Retinal pigment epithelial cell (primary cell): ENCODE data around the gene PERM1.
"Not testable (repeated sequence)": the region's sequence is repeated elsewhere in the genome, so short reads cannot be mapped to it uniquely, and the experiment has no call there.

Experiments
- DNase-seq: peaks from one replicate; pipeline ENCODE4 v3.0.0-alpha.2; 2010; ENCODE audit warnings: low read depth
- H3K4me3 ChIP-seq: 2 replicates; pipeline ENCODE4 v1.5.1; 2011; ENCODE audit warnings: mild to moderate bottlenecking, low read length, control low read depth, moderate library complexity
- TF ChIP-seq, protein P1 (sequence below): conservative IDR thresholded peaks from 2 replicates; pipeline ENCODE4 v1.5.1; 2011; ENCODE audit warnings: low read depth, low read length, control low read depth, inconsistent platforms

PERM1 gene

DNA sequence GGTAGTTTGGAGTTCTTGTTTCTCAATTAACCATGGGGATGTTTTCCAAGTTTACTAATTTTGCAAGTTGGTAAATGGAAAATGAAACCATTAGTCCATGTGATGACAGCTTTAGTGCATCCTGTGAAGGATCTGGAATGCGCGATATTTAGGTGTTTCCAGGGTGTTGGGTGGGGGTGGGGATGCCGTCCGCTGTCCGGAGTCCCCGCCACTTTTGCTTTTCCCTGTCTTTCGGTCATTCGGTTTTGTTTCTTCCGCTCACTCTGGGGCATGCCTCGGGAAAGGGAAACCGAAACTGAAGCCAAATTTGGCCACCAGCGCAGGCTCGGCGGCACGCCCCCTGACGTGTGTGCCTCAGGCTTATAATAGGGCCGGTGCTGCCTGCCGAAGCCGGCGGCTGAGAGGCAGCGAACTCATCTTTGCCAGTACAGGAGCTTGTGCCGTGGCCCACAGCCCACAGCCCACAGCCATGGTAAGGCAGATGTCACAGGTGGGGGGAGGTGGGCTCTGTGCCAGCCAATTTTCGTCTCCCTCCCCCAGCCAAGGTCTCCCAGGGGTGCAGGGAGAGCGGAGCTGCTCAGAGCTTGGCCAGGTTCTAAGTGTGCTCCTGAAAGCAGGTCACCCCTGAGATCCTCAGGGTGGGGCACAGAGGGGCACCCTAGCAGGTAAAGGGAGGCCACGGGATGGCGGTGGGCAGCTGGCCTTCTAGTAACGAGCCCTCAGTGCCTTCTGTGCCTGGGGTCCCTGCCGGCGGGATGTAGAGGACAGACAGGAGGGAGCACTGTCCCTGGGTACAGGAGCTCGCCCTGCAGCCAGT, 31.4 kb upstream of the PERM1 start, which contains the start of gene ISG15:
Gene ISG15 (plus strand): TSS at position 393 of the 817 bp plus-strand sequence. CDS start 77 bp downstream, at position 470.
- DNase-seq, result no peak
- peak within 1 kb of the TSS; percentile 62 for H3K4me3 ChIP-seq
- TF ChIP-seq, protein P1, sequence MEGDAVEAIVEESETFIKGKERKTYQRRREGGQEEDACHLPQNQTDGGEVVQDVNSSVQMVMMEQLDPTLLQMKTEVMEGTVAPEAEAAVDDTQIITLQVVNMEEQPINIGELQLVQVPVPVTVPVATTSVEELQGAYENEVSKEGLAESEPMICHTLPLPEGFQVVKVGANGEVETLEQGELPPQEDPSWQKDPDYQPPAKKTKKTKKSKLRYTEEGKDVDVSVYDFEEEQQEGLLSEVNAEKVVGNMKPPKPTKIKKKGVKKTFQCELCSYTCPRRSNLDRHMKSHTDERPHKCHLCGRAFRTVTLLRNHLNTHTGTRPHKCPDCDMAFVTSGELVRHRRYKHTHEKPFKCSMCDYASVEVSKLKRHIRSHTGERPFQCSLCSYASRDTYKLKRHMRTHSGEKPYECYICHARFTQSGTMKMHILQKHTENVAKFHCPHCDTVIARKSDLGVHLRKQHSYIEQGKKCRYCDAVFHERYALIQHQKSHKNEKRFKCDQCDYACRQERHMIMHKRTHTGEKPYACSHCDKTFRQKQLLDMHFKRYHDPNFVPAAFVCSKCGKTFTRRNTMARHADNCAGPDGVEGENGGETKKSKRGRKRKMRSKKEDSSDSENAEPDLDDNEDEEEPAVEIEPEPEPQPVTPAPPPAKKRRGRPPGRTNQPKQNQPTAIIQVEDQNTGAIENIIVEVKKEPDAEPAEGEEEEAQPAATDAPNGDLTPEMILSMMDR, result no peak

DNA sequence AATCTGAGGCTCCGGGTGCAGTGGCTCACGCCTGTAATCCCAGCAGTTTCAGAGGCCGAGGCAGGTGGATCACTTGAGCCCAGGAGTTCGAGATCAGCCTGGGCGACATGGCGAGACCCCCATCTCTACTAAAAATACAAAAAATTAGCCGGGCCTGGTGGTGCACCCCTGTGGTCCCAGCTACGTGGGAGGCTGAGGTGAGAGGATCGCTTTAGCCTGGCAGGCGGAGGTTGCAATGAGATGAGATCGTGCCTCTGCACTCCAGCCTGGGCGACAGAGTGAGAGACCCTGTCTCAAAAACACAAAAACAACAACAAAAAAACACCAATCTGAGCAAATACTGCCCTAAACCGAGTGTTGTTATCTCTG, 30.8 kb upstream of the PERM1 start:
- not testable (repeated sequence) for DNase-seq
- H3K4me3 ChIP-seq, result peak overlapping the region; percentile 62

DNA sequence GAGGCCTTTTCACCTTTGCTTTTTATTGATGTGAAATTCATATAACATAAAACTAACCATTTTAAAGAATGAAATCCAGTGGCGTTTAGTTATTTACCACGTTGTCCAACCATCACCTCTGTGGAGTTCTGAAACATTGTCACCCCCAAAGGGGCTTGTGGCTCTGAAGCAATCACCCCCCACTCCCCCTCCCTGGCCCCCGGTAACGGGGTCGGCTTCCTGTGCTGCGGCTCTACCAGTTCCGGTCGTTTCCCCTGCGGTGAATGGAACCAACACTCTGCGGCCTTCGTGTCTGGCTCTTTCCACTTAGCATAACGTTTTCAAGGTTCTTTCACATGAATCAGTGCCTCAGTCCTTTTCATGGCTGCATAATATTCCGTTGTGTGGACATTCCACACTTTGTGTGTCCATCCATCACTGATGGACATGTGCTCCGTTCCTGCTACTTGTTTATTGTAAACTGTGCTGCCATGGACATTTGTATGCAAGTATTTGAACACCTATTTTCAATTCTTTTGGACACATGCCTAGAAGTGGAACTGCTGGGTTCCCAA, 29.6 kb upstream of the PERM1 start:
- TF ChIP-seq, protein P1, result no peak
- H3K4me3 ChIP-seq, result no peak overlapping the region
- DNase-seq, result no peak

DNA sequence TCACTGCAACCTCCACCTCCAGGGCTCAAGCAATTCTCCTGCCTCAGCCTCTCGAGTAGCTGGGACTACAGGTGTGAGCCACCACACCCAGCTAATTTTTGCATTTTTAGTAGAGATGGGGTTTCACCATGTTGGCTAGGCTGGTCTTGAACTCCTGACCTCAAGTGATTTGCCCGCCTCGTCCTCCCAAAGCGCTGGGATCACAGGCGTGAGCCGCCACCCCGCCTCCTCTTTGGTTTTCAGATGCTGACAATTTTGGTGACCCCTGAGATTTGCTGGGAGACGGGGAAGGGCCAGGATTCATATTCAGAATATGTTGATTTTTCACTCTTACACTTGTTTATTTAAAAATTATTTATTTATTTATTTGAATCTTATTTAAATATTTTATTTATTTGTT, 28.2 kb upstream of the PERM1 start:
- H3K4me3 ChIP-seq, result not testable (repeated sequence)

DNA sequence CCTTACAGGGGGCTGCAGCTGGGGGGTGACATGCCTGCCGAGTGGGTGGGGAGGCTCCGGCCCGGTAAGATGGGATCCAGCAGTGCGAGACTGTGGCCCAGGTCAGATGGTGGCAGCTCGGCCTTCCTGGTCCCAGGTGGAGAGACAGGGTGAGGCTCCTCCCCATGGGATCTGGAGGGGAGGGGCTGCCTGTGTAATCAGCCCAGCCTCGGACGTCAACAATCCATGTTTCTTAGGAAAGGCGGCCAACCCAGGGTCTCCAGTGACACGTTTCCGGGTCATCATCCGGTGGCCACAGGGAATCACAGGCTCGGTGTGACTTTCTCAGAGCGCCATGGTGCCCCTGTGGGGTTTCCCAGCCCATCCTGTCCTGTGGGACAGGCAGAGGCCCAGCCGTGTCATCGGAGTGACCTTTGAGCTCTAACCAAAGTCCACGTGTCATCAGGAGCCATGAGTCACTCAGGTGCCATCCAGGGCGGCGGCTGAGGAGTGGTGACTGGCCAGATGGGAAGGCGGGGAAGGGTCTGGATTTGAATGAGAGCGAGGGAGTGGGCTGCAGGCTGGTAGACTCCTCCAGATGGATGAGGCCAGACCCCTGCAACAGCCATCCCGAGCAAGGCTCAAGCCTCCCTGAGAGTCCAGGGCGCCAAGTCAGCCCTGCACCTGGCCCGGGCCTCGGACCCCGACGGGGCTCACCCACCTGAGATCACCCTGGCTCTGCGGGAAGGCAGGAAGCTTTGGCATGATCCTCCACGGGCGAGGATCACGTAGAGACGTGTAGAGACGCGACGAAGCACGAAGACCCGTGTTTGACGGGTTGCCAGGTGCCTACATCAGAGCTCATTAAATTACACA, 24.6 kb upstream of the PERM1 start:
- no peak for DNase-seq
- H3K4me3 ChIP-seq, result no peak overlapping the region
- TF ChIP-seq, protein P1, result no peak

More for the DNA sequence above, 28.2 kb upstream of the PERM1 start:
- not testable (repeated sequence) for DNase-seq

DNA sequence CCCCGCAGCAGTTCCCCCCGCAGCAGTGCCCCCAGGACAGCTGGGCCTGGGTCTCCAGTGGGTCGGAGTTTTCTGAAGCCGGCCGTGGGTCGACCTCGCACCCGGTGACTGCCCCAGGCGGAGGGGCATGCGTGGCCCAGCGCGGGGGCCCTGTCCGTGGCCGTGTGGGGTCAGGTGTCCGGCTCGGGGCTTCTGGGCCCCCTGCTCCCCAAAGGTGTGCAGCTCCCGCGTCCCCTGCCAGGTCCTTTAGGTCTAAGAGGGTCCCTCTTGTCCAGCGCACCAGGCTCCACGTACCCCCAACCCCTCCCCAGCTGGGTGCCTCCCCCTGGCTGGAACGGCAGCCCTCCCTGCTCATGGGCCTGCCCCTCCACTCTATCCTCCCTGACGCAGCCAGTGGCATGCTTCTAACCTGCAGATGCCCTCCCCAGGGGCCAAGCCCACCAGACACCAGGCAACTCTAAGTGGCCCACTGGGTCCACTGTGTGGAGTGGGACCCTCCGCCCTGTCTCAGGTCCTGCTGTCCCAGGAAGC, 23.9 kb upstream of the PERM1 start:
- DNase-seq, result no peak
- H3K4me3 ChIP-seq, result no peak overlapping the region
- TF ChIP-seq, protein P1, result no peak

DNA sequence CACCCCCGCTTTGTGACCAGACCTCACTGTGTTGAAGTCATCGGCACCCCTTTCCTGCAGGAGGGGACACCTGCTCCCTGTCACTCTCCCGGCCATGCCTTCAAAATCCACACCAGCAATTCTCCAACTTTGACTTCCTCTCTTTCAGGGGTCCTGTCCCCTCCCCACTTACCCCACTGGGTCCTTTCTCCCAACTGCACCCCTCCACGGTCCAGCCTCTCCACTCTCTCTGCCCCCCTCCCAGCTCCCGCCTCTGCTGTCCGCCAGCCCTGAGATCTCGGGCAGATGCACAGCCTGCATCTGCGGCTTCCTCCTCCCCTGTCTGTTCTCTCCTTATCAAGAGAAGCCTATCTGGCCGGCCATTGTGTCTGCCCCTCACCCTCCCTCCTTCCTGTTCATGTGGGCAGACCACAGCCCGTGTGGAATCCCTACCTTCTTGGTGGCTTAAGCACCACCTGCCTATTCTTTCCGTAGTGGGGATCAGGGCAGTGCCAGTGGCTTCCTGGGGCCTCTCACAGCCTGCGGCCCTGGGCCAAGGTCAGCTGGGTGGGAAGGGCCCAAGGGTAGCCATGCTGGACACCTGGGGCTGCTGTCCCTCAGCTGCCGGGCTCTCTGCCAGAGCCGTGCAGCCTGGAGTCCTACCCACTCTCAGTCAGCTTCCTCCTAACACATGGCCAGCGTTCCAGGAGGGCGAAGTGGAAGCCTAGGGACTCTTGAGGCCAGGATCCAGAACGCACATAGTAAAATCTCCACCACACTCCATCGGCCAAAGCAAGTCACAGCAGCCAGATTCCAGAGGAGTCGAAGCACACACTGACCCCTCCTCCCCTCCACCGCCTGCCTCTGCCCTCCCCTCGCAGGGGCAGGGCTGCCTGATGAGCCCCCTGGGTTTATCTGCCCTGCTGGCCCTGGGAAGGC, 23.1 kb upstream of the PERM1 start:
- TF ChIP-seq, protein P1, result no peak
- H3K4me3 ChIP-seq, result no peak overlapping the region
- no peak for DNase-seq
